Endothelial cell (in vitro differentiated cells): ENCODE results near the gene EFCAB14. TPM values are rescaled to one million over a fixed set of nuclear protein-coding genes. Genes with fewer than 3 reads are reported as not detected.
A peak's percentile ranks its signal among the peaks of the same experiment; 100 is the strongest.

Experiments used
- DNase-seq: peaks from one replicate; pipeline ENCODE4 v3.0.0; 2021; ENCODE audit warnings: low spot score
- H3K27ac Mint-ChIP-seq: one replicate; pipeline ENCODE4 v1.8.0; 2021; ENCODE audit warnings: mixed read lengths, inconsistent platforms; ENCODE audit not compliant: unreplicated experiment
- H3K27me3 Mint-ChIP-seq: one replicate; pipeline ENCODE4 v1.8.0; 2021; ENCODE audit warnings: mild to moderate bottlenecking, moderate library complexity, mixed read lengths, inconsistent platforms; ENCODE audit not compliant: unreplicated experiment
- H3K36me3 Mint-ChIP-seq: one replicate; pipeline ENCODE4 v1.8.0; 2021; ENCODE audit warnings: mild to moderate bottlenecking, low read depth, mixed read lengths, inconsistent platforms; ENCODE audit not compliant: unreplicated experiment
- H3K4me1 Mint-ChIP-seq: one replicate; pipeline ENCODE4 v1.8.0; 2021; ENCODE audit warnings: mild to moderate bottlenecking, mixed read lengths, inconsistent platforms; ENCODE audit not compliant: unreplicated experiment
- H3K4me3 Mint-ChIP-seq: one replicate; pipeline ENCODE4 v1.8.0; 2021; ENCODE audit warnings: mild to moderate bottlenecking, mixed read lengths, inconsistent platforms; ENCODE audit not compliant: unreplicated experiment
- H3K9me3 Mint-ChIP-seq: one replicate; pipeline ENCODE4 v1.8.0; 2021; ENCODE audit warnings: mixed read lengths, inconsistent platforms; ENCODE audit not compliant: unreplicated experiment
- total RNA-seq: library from RNA; stranded (reverse); fragmentation: NEBNext Ultra II Directional; extraction: Animal tissue kit (Norgen Biotek cat#: 25700); gene quantifications from one replicate; pipeline ENCODE4 v1.2.1, GENCODE V29; 2021; ENCODE audit not compliant: unreplicated experiment
- TF ChIP-seq, protein P1 (sequence below): fragments of 200-600 bp; sonication (generic); IDR thresholded peaks from one replicate; pipeline ENCODE4 v1.5.0; 2021; ENCODE audit warnings: antibody characterized with exemption; ENCODE audit not compliant: unreplicated experiment

Gene EFCAB14
- total RNA-seq, 1 donor from 2014 or later = 325 TPM

DNA sequence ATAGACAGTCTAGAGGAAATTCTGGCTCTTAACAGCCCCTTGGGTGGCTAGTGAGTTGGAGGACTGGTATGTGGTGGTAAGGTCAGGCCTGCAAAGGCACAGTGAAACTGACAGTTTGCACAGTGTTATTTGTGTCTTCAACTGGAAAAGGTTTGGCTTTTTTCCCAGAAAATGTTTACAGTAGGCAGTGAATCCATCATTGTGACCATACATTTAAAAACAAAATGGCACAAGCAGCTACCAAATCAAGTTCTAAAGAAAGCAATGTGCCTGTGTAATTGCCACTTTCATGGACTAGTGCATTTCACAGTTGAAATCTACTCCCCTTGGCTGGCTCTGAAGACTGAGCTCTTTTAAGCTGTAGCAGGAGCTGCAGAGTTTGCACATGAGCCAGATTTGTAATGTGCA is 75.5 kb downstream of the EFCAB14 start:
- H3K27me3 Mint-ChIP-seq = peaks cover 1% of the 10 kb centered on the region
- TF ChIP-seq, protein P1, sequence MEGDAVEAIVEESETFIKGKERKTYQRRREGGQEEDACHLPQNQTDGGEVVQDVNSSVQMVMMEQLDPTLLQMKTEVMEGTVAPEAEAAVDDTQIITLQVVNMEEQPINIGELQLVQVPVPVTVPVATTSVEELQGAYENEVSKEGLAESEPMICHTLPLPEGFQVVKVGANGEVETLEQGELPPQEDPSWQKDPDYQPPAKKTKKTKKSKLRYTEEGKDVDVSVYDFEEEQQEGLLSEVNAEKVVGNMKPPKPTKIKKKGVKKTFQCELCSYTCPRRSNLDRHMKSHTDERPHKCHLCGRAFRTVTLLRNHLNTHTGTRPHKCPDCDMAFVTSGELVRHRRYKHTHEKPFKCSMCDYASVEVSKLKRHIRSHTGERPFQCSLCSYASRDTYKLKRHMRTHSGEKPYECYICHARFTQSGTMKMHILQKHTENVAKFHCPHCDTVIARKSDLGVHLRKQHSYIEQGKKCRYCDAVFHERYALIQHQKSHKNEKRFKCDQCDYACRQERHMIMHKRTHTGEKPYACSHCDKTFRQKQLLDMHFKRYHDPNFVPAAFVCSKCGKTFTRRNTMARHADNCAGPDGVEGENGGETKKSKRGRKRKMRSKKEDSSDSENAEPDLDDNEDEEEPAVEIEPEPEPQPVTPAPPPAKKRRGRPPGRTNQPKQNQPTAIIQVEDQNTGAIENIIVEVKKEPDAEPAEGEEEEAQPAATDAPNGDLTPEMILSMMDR = no peak
- H3K9me3 Mint-ChIP-seq = no peaks in the 10 kb centered on the region
- DNase-seq = no peak
- no peak overlapping the region for H3K4me3 Mint-ChIP-seq
- no peaks in the 10 kb centered on the region for H3K4me1 Mint-ChIP-seq
- H3K27ac Mint-ChIP-seq = no peak overlapping the region
- peaks cover 22% of the 10 kb centered on the region for H3K36me3 Mint-ChIP-seq

DNA sequence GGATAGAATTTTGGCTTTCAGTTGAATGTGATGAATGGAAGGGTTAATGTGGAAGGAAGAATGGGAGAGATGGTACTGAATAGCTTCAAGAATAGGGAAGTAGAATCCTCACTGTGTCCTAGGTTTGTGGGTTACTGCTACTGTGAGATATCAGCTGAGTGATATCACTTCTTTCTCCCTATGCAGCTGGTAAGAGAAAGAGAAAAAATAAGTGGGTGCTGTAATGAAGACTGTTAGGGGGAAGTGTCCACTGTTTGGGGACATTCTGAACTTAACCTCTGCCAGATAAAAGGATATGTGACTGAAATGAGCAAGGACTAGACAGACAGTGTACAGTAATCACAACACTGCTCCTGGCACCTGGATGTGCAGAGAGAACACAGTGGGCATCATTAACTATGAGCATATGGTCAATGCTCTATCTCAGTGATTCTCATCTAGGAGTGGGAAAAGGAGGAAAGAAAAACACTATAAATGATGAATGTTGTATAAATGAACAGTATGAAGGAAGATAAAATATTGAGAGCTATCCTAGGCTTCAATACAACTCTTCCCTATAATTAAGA is 76.7 kb downstream of the EFCAB14 start:
- TF ChIP-seq, protein P1 = no peak
- Mint-ChIP-seq H3K27me3 (peaks cover 1% of the 10 kb centered on the region), H3K9me3 (no peaks in the 10 kb centered on the region), H3K4me3 (no peak overlapping the region), H3K36me3 (peaks cover 17% of the 10 kb centered on the region), H3K4me1 (no peaks in the 10 kb centered on the region), H3K27ac (no peak overlapping the region)
- DNase-seq = no peak

DNA sequence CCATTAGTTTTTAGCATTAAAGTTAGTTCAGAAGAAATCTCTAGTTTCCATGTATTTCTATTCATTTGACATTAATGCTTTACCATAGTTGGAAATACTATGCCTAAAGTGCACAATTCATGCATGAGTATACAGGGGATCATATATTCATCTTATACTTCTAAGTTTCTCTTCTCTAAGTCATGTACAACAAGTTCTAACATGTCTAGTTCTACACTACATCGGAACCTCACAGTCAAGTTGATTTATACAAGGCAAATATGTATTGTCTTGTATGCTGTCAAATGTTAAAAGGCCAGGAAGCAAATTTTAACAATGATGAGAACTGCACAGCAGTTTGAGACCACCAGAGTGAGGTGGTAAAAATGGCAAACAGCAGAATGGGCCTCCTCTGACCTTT is 79.4 kb downstream of the EFCAB14 start:
- Mint-ChIP-seq H3K4me3 (no peak overlapping the region), H3K4me1 (no peaks in the 10 kb centered on the region)

DNA sequence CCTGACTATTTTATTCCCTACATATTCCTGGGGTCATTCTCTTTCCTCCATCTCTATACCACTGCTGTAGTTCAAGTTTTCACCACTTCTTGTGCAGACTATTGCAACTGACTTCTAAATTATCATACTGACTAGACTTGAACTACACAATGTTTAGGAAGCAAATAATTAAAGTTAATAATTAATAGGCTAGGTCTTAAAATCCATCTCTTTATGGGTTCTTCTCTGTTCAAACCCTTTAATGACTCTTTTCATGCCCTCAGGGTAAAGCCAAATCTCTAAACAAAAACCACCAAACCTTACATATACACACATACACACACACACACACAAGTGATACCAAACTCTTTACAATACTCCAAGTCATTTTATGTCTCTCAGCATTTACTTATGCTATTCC is 80.0 kb downstream of the EFCAB14 start:
- peaks cover 23% of the 10 kb centered on the region for H3K36me3 Mint-ChIP-seq
- no peaks in the 10 kb centered on the region for H3K4me1 Mint-ChIP-seq
- TF ChIP-seq, protein P1 = no peak
- H3K4me3 Mint-ChIP-seq = peak overlapping the region; percentile 15
- H3K27me3 Mint-ChIP-seq = peaks cover 1% of the 10 kb centered on the region
- DNase-seq = no peak
- no peaks in the 10 kb centered on the region for H3K9me3 Mint-ChIP-seq
- peak overlapping the region; percentile 6 for H3K27ac Mint-ChIP-seq

More for the DNA sequence above, 79.4 kb downstream of the EFCAB14 start:
- Mint-ChIP-seq H3K27me3 (peaks cover 1% of the 10 kb centered on the region), H3K27ac (peak overlapping the region; percentile 25), H3K9me3 (no peaks in the 10 kb centered on the region), H3K36me3 (peaks cover 21% of the 10 kb centered on the region)
- TF ChIP-seq, protein P1 = no peak
- no peak for DNase-seq

DNA sequence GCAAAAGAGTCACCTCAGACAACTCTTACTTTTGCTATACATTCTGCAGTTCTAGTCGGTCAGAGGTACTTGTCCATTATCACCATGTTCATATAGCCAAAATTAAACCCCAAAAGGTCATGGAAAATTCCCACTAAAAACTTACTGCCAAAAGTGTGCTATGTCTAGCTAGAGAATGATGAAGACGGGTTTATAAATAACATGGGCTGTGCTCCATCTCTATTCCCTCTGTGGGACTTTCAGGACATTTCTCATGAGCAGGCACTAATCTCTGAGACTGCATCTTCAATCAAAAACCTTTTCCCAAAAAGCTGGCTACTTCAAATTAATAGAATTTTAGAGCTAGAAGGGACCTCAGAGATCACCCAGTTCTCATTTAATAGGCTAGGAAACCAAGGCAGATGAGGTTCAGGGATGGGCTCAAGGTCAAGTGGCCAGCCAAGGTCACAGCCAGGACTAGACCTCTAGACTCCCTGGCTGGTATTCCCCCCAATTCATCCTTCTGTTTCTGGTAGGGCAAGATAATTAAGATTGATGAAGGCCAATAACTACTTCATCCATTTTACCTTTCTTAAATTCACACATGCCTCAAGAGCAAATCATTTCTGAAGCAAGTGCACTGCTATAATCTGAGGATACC is 81.3 kb downstream of the EFCAB14 start:
- TF ChIP-seq, protein P1 = no peak
- Mint-ChIP-seq H3K9me3 (no peaks in the 10 kb centered on the region), H3K36me3 (peaks cover 28% of the 10 kb centered on the region), H3K4me1 (no peaks in the 10 kb centered on the region), H3K4me3 (no peak overlapping the region), H3K27ac (no peak overlapping the region), H3K27me3 (peaks cover 1% of the 10 kb centered on the region)
- DNase-seq = no peak
